HG03280 (cell line): ENCODE results near the gene SKAP1.

ENCODE experiments used
- ATAC-seq: cut with Tn5 transposase; IDR thresholded peaks from one replicate; pipeline ENCODE4 v1.9.1; 2021; ENCODE audit warnings: mild to moderate bottlenecking, moderate library complexity; ENCODE audit not compliant: unreplicated experiment

Gene SKAP1

DNA sequence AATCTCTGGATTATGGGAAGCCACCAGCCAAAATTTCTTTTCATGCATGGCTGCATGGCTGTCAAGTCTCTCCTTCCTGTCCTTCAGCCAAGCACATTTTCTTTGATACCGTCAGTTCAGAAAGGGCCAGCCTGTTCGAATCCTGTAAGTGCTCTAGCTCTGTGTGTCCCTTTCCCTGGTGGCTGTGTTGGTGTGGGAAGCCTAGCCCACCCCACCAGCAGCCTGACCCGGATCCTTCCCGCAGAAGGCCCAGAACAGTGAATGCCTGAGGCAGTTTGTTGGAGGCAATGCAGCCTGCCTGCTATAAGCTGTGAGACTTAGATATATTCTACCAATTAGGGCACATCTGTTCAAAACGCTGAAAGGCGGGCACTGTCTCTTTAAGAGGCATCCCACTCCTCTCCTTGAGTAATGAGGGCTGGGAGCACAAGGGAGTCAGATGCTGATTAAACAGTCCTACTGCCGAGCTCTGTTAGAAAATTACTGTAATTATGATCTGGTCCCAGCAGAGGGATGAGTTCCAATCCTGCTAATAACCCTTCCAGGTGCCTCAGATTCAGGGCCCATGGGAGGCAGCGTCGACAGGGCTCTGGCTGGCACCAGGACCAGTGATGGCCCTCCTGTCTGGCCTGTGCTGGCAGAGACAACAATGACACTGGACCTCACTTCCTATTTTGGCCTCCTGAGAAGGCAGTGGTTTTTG lies 304.0 kb downstream of the SKAP1 start:
- ATAC-seq = no peak

DNA sequence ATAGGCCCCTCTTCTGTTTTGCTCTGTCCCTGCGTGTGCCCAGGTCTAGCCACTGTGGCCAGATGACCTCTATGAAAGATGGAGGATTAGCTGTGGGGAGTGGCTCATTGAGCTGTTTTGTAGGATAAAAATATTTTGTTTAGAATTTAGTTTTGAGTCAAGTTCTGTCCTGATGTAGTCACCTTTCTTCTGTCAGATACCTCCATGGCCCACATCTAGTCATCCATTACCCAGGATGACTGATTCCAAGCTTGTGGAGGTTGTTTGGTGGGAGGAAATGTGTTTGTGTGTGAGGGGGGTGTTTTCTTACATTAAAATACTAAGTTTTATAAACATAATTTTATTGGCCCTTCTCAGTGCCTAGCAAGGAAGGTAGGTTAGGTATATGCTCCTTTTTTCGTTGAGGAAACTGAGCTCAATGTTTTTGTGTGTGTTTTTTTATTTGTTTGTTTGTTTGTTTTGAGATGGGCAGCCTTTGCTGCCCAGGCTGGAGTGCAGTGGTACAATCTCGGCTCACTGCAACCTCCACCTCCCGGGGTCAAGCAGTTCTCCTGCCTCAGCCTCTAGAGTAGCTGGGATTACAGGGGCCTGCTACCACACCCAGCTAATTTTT lies 306.1 kb downstream of the SKAP1 start:
- no peak for ATAC-seq

DNA sequence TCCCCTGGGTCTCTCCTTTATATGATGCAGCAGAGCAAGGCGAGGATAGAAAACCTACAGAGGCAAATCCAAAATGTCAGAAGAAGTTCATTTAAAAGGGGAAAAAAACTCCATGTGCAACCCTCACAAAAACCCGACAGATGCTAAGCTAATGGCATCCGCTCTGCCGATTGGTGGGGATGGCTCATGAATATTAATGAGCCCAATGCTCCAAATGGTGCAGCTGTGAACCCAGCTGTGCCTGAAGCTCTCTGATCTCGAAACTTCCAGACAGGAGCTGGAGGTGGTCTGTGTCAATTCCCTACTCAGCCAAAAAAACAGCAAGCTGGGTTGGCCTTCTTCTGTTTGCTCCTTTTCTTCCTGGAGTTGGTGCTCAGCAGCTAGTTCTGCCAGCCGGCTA lies 306.9 kb downstream of the SKAP1 start:
- ATAC-seq = no peak

DNA sequence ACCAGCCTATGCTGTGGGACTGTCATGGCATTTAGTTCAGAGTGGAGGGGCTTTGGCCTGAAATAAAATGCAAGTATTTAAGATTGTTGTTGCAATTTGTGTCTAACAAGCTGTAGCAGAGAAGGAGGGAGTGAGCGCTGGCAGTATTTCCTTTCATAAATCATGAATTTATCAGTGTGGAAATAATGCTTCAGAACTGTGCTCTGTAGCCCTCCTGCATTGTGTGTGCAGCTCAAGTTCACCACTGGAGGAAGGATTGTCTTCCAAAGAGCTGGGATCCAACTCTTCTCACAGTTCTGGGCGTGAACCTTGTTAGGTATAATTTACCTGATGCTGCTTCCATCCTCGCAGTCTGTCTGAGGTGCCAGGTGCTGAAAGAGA lies 307.4 kb downstream of the SKAP1 start:
- ATAC-seq = no peak

DNA sequence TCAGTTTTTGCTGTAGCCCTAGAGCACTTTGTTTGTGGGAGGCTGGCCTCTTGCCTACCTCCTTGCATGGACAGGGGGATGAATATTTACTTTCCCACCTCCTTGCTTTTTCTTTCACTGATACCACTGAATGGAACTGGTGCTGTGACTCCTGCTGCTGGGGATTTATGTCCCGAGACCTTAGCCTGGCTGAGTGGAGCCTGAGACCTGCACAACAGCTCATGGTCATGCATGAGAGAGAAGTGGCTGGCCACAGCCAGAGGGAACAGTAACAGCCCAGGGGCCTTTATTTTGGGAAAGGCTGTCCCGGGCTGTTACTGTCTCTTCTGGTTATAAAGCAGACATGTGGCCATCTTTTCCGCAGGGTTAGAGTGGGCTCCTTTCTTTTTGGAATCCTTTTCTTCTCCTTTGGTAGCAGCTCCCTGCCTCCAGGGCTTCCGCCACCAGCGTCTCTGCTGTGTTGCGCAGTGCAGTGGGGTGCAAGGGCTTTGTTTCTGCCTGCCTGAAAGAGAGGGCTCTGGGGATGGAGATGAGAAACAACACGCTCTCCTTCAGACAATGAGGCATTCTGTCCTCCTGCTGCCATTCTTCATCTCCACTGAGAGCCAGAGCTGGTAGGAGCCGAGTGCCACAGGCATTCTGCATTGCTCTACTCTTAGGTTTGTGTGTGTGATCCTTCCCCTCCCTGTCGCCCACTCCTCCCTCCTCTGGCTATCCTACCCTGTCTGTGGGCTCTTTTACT lies 307.9 kb downstream of the SKAP1 start:
- no peak for ATAC-seq

DNA sequence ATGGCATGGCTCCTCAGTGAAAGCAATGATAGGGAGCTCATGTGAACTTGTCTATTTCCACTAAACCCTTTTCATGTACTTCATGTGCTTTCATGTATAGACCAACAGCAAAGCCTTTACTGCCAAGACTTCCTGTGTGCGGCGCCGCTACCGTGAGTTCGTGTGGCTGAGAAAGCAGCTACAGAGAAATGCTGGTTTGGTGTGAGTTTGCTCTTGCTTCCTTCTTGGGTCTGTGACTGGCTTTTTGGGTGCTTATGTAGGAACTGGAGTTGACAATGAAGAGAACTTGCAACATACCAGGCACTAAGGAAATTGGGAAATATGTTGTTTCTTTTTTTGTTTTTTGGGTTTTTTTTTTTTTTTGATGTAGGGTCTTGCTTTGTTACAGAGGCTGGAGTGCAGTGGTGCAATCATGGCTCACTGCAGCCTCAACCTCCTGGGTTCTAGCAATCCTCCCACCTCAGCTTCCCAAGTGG lies 316.8 kb downstream of the SKAP1 start:
- no peak for ATAC-seq

DNA sequence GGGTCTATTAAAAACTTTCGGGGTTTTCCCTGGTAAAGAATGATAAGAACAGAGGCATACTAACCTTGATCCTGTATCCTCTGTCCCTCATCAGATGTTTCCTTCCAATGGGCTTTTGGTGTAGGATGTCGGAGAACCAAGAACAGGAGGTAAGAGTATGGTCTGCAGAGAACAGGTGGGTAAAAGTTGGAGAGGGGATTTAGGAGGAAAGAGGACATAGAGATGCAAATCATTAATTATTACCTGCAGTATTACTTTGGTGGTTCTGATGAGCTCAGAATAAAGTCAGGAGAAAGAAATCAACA lies 318.1 kb downstream of the SKAP1 start:
- no peak for ATAC-seq

DNA sequence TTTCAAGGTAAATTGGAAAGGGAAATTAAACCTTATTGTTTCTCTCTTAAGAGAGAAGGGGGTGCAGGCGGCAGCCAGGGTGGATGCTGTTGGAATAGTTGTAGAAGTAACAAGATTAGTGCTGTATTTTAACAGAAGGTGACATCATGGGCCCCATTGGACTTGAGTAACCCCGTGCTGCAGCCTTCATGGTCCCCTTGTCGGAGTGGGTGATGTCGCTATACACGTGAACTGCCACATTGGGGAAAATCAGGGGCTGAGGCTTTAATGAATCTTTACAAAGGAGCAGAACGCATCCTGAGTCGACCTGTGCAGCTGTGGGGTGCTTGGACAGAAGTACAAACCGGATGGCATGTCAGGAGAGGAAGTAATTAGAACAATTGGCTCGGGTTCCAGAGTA lies 319.3 kb downstream of the SKAP1 start:
- ATAC-seq = no peak

DNA sequence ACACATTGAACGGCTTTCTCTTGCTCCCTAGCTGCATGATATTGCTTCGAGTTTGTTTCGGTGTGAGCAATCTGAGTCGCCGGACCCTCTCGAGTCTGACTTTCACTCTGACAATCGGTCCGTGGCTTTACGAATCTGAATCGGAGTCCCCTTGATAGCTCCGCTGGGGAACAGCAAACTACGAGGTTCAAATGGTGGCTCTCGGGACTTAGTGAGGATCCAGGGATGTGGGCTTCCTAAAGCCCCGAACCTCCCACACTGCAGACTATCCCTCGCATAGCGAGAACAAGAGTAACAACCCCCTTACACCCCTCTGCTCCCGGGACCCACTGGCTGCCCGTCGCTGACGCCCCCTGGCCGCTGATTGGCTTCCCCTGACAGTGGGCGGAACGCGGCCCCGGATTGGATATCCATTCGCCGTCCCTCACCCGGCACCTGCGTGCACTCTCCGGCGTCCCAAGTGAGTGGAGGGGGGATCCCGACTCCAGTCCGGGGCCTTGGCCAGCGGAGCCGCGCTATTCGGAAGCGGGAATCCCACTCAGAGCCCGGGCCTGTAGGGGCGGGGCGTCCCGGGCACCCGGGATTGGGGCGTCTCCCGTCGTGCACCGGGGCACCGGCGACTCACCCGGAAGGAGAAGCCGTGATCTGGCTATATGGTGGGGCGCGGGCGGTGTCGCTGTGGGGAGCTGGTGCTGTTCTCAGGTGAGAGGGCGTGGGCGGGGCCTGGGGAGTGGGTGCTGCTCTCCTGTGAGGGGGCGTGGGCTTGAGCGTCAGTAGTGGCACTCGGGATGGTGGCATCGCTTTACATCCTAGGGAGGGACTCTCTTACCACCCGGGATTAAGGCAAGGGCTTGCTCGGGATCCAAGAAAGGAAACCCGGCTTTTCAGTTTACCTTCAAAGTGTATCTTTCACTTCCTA lies 322.6 kb downstream of the SKAP1 start, which contains the start of gene SNX11:
TSS of gene SNX11 (plus strand) at position 630 of the 919 bp plus-strand sequence. CDS start 4,278 bp downstream, outside the sequence.
- peak; percentile 77 for ATAC-seq

DNA sequence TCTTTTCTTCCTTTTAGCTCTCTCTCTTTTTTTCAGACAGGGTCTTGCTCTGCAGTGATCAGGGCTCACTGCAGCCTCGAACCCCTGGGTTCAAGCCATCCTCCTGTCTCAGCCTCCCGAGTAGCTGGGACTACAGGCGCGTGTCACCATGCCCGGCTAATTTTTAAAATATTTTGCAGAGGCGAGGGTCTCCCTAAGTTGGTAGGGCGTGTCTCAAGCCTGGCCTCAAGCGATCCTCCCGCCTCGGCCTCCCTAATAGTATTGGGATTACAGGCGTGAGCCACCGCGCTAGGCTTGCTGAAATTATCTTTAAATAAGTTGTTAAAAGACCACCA lies 323.2 kb downstream of the SKAP1 start:
- no peak for ATAC-seq

DNA sequence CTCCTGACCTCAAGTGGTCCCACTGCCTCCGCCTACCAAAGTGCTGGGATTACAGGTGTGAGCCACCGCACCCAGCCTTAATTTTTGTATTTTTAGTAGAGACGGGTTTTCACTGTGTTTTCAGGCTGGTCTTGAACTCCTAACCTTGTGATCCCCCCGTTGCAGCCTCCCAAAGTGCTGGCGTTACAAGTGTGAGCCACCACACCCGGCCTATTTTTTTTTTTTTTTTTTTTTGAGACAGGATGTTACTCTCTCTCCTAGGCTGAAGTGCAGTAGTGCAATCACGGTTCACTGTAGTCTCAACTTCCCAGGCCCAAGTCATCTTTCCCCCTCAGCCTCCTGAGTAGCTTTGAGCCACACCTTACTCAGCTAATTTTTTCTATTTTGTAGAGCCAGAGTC lies 325.6 kb downstream of the SKAP1 start:
- no peak for ATAC-seq

DNA sequence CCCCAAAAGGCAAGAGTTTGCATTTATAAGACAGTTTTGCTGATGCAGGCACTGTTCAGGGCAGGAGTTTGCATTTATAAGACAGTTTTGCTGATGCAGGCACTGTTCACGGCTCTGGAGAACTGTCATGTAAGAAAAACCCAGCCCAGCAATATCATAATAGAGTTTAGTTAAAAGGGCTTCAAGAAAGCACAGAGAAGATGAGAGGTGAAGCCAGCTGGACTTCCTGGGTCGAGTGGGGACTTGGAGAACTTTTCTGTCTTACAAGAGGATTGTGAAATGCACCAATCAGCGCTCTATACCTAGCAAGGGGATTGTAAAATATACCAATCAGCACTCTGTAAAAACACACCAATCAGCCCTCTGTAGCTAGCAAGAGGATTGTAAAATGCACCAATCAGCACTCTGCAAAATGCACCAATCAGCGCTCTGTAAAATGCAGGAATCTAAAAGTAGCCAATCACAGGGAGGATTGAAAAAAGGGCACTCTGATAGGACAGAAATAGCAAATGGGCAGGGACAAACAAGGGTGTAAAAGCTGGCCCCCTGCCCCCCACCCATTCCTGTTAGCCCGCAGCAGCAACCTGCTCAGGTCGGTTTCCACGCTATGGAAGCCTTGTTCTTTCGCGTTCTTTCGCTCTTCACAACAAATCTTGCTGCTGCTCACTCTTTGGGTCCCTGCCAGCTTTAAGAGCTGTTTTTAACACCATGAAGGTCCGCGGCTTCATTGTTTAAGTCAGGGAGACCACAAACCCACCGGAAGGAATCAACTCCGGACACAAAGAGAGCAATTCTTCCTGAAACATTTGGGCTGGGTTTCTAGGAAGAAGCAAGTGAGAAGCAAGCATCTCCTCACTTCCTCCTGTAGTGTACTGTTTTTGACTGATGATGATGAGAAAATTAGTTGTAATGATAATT lies 327.0 kb downstream of the SKAP1 start:
- no peak for ATAC-seq

DNA sequence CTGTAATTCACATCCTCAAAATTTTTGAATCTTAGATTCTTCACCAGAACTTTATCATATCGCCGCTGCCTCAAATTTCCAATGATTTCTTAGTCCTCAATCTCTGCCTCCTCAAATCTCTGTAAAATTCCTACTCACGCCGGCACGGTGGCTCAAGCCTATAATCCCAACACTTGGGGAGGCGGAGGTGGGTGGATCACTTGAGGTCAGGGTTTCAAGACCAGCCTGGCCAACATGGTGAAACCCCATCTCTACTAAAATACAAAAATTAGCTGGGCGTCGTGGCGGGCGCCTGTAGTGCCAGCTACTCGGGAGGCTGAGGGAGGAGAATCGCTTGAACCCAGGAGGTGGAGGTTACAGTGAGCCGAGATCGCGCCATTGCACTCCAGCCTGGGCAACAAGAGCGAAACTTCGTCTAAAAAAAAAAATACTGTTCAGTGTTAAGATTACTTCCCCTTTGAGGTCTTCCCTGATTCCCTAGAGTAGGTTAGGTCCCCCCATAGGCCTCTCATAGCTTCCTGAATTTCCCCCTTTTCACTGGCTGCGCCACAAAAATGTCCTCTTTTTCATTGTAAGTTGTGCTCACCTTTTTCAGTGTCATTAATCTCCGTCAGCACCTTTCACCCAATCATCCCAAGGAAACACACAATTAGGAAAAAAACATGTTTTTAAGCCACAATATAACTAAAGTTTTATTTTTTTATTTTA lies 327.8 kb downstream of the SKAP1 start:
- no peak for ATAC-seq

DNA sequence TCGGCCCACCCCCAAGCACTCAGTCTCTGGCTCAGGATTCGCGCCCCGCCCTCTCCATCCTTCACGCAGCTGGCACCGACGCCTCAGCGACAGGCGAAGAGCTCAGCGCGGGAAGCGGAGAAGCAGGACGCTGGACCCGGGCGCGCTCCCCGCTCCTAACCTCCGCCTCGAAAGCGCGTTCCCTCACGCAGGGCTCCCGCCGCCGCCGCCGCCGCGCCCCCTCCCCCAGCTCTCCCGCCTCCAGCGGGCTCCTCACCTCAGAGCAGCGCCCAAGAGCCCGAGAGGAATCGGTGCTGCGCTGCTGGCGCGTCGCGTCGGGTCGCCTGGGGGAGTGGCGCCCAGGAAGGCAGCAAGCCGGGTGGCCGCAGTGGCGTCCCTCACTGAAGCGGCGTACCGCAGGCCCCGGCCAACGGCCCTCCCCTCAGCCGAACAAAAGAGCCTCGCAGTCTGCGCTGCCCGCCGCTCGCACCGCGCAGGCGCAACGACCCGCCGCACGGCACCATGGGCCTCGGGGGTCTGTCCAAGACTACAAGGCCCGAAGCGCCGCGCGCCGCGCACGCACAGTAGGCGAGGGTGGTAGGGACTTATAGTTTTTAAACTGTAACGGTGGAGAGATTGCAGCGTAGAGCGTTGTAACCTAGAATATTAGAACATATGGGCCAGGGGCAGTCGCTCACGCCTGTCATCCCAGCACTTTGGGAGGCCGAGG lies 328.8 kb downstream of the SKAP1 start, which contains the start of gene CBX1:
TSS of gene CBX1 (minus strand) at position 467 of the 709 bp plus-strand sequence. CDS start 24,474 bp downstream, outside the sequence.
- peak; percentile 92 for ATAC-seq

DNA sequence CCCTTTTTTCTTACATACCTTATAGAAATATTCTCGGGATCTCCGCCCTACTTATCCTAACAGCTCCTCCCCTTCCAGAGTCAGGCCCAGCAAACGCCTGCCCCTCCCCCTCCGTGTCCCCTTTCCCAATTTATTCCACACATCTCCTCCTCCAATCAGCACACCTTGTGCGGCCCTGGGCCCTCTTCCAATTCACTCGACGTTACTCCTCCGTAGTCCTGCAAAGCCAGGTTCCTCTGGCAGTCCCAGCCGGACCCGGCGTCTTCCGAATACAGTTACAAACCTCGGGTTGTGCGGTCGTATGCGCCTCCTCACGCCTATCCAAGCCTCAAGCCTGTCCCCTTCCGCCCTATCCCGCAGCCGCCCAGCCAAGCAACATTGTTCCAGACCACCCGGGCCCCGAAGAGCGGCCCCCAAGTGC lies 329.4 kb downstream of the SKAP1 start:
- no peak for ATAC-seq

DNA sequence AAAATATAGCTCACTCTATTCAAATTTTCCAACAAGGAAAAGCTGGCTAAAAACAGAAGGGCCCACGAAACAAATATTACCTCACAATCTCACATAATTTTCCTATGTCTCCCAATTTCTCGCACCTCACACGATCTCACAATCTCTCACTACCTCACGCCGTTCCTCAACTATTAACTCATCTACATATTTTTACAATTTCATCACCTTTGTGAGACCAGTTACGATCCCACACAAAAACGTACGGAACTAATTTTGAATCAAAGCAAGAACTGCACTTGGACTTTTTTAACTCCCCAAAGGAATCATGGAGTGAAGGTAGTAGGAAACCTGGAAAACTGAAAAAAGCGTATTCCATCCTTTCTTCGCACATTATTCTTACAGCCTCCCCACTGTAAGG lies 329.9 kb downstream of the SKAP1 start:
- ATAC-seq = no peak

DNA sequence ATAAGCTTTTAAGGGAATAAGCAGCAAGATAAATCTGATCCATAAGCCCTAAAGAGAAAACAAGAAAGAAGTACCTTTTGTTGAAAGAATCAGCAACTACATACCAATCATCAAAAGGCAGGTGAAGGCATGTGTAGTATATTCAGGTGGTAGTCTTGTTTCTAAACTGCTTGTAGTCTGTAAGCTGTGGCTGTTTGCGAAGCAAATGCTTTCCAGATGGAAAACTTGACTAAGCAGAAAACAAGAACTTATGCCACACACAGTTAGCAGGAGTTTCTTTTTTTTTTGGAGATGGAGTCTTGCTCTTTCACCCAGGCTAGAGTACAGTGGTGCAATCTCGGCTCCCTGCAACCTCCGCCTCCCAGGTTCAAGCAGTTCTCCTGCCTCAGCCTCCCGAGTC lies 334.4 kb downstream of the SKAP1 start:
- no peak for ATAC-seq

DNA sequence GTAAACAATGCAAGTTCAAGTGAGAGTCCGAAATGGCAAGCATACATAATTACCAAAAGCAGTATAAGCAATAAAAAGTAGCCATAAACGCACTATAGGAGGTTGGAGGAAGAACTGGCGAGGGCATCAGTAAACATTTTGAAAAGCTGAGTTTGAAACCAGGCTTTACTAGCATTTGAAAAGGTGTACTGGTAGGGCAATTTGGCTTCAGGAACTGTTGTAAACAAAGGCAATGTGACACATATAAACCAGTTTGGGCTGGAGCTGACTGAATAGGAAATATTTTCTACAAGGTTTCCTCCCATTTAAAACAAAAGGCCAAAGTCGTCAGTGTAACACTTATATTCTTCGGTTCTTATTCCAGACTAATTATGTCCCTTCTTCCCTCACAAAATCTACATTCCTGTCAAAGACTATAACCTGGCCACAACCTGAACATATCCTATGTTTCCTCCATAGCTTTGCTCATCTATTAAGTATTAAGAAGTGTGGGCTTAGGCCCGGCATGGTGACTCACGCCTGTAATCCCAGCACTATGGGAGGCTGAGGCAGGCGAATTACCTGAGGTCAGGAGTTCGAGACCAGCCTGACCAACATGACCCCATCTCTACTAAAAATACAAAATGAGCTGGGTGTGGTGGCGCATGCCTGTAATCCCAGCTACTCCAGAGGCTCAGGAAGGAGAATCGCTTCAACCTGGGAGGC lies 336.5 kb downstream of the SKAP1 start:
- ATAC-seq = no peak
